ENCODE measurements around the gene GALNT17. TPM values are rescaled to one million over a fixed set of nuclear protein-coding genes. Genes with fewer than 3 reads are reported as not detected.

GALNT17 gene
- polyA plus RNA-seq, 1 donor (not counting 4 experiments of a cell fraction or from before 2014, with no cell fraction given) = not detected

GRCh38 chr7:71652510-71652909, 520.6 kb downstream of the GALNT17 start:
- Histone ChIP-seq H4K20me1 (ENCODE audit: control insufficient read depth, extremely low read depth, insufficient read depth, low read length) (no peaks in the 10 kb centered on the region), H3K9ac (ENCODE audit: control insufficient read depth, extremely low read depth, insufficient read depth, low read length) (no peak overlapping the region), H3K9me3 (ENCODE audit: control insufficient read depth, low read depth, low read length) (peaks cover 4% of the 10 kb centered on the region), H3K4me2 (ENCODE audit: control insufficient read depth, extremely low read depth, insufficient read depth, low read depth, low read length) (no peak overlapping the region), H3K9me1 (ENCODE audit: control insufficient read depth, extremely low read depth, insufficient read depth, low read length) (no peaks in the 10 kb centered on the region), H3K4me1 (ENCODE audit: control insufficient read depth, extremely low read depth, insufficient read depth, low read length) (no peaks in the 10 kb centered on the region), H3K27me3 (ENCODE audit: control insufficient read depth, extremely low read depth, insufficient read depth, low read length) (no peaks in the 10 kb centered on the region), H3K79me2 (ENCODE audit: control insufficient read depth, insufficient read depth, low read length) (no peaks in the 10 kb centered on the region), H2AFZ (ENCODE audit: control insufficient read depth, low read length) (no peak overlapping the region), H3K27ac (ENCODE audit: control insufficient read depth, insufficient read depth, low read length) (no peak overlapping the region), H3K36me3 (ENCODE audit: control insufficient read depth in 2 of 2, extremely low read depth in 1 of 2, insufficient read depth in 2 of 2, low read length in 2 of 2) (no peaks in the 10 kb centered on the region), H3K4me3 (ENCODE audit: control insufficient read depth in 2 of 3, extremely low read depth in 1 of 3, insufficient read depth in 2 of 3, low read depth in 1 of 3, low read length in 3 of 3) (no peak overlapping the region)
- dilution Hi-C loops (cut with MboI; ENCODE audit: extremely low pct_ligation_motif_present, low sequenced_read_pairs) = no loop called here
- DNase-seq (ENCODE audit: low read depth, low spot score) = no peak
- TF ChIP-seq EZH2 (IDR thresholded peaks at IDR 0.05; ENCODE audit: low read length) (no peak), CTCF (optimal IDR thresholded peaks at IDR 0.05 in 1 of 3, IDR thresholded peaks at IDR 0.05 in 1 of 3, conservative IDR thresholded peaks at IDR 0.05 in 1 of 3; ENCODE audit: extremely low read depth in 1 of 3, insufficient read depth in 2 of 3, low read length in 3 of 3) (no peak)
- no peak for FAIRE-seq

GRCh38 chr7:71657386-71657785, 525.4 kb downstream of the GALNT17 start:
- TF ChIP-seq EZH2 (IDR thresholded peaks at IDR 0.05; ENCODE audit: low read length) (no peak), CTCF (optimal IDR thresholded peaks at IDR 0.05 in 1 of 3, IDR thresholded peaks at IDR 0.05 in 1 of 3, conservative IDR thresholded peaks at IDR 0.05 in 1 of 3; ENCODE audit: extremely low read depth in 1 of 3, insufficient read depth in 2 of 3, low read length in 3 of 3) (no peak)
- FAIRE-seq (no peak), DNase-seq (ENCODE audit: low read depth, low spot score) (no peak)
- Histone ChIP-seq H3K27me3 (ENCODE audit: control insufficient read depth, extremely low read depth, insufficient read depth, low read length) (no peaks in the 10 kb centered on the region), H3K9ac (ENCODE audit: control insufficient read depth, extremely low read depth, insufficient read depth, low read length) (no peak overlapping the region), H3K27ac (ENCODE audit: control insufficient read depth, insufficient read depth, low read length) (no peak overlapping the region), H3K9me3 (ENCODE audit: control insufficient read depth, low read depth, low read length) (peaks cover 9% of the 10 kb centered on the region), H4K20me1 (ENCODE audit: control insufficient read depth, extremely low read depth, insufficient read depth, low read length) (no peaks in the 10 kb centered on the region), H3K4me3 (ENCODE audit: control insufficient read depth in 2 of 3, extremely low read depth in 1 of 3, insufficient read depth in 2 of 3, low read depth in 1 of 3, low read length in 3 of 3) (no peak overlapping the region), H3K79me2 (ENCODE audit: control insufficient read depth, insufficient read depth, low read length) (no peaks in the 10 kb centered on the region), H3K9me1 (ENCODE audit: control insufficient read depth, extremely low read depth, insufficient read depth, low read length) (no peaks in the 10 kb centered on the region), H3K4me2 (ENCODE audit: control insufficient read depth, extremely low read depth, insufficient read depth, low read depth, low read length) (no peak overlapping the region), H3K4me1 (ENCODE audit: control insufficient read depth, extremely low read depth, insufficient read depth, low read length) (no peaks in the 10 kb centered on the region), H2AFZ (ENCODE audit: control insufficient read depth, low read length) (no peak overlapping the region), H3K36me3 (ENCODE audit: control insufficient read depth in 2 of 2, extremely low read depth in 1 of 2, insufficient read depth in 2 of 2, low read length in 2 of 2) (no peaks in the 10 kb centered on the region)
- dilution Hi-C loops (cut with MboI; ENCODE audit: extremely low pct_ligation_motif_present, low sequenced_read_pairs) = no loop called here
